ENCODE results near the gene ALG2. TPM values are rescaled to one million over a fixed set of nuclear protein-coding genes. Genes with fewer than 3 reads are reported as not detected.

ALG2 gene
- total RNA-seq, 1 donor from 2014 or later, result 35.4 TPM

GRCh38 chr9:99171225-99172123, 50.3 kb downstream of the ALG2 start:
- Histone ChIP-seq H3K9me3 (no peaks in the 10 kb centered on the region), H3K27ac (no peak overlapping the region), H3K4me3 (no peak overlapping the region), H3K27me3 (ENCODE audit: low read depth) (no peaks in the 10 kb centered on the region), H3K4me1 (no peaks in the 10 kb centered on the region), H3K36me3 (no peaks in the 10 kb centered on the region)
- intact Hi-C loops (cut with DNase I), result no loop called here
- TF ChIP-seq CTCF (IDR thresholded peaks at IDR 0.05), result no peak
- ATAC-seq (peak in 1 of 2 donors; percentile 19), DNase-seq (no peak)

GRCh38 chr9:99169982-99170761, 51.6 kb downstream of the ALG2 start:
- no peak overlapping the region for H3K27ac ChIP-seq
- DNase-seq (no peak), ATAC-seq (no peak)
- no peak for TF ChIP-seq CTCF (IDR thresholded peaks at IDR 0.05)
- H3K4me3 ChIP-seq, result no peak overlapping the region
- no peaks in the 10 kb centered on the region for H3K27me3 ChIP-seq (ENCODE audit: low read depth)
- H3K9me3 ChIP-seq, result no peaks in the 10 kb centered on the region
- no peaks in the 10 kb centered on the region for H3K36me3 ChIP-seq
- no peaks in the 10 kb centered on the region for H3K4me1 ChIP-seq
- intact Hi-C loops (cut with DNase I), result no loop called here

GRCh38 chr9:99169086-99169485, 52.7 kb downstream of the ALG2 start:
- DNase-seq (no peak), ATAC-seq (no peak)
- no peak for TF ChIP-seq CTCF (IDR thresholded peaks at IDR 0.05)
- H3K27me3 ChIP-seq (ENCODE audit: low read depth), result no peaks in the 10 kb centered on the region
- no peak overlapping the region for H3K27ac ChIP-seq
- H3K4me3 ChIP-seq, result no peak overlapping the region
- H3K9me3 ChIP-seq, result no peaks in the 10 kb centered on the region
- no peaks in the 10 kb centered on the region for H3K4me1 ChIP-seq
- no peaks in the 10 kb centered on the region for H3K36me3 ChIP-seq
- intact Hi-C loops (cut with DNase I), result no loop called here

- Histone ChIP-seq H3K36me3 (no peaks in the 10 kb centered on the region), H3K4me3 (no peak overlapping the region), H3K27ac (no peak overlapping the region), H3K4me1 (no peaks in the 10 kb centered on the region), H3K9me3 (no peaks in the 10 kb centered on the region), H3K27me3 (ENCODE audit: low read depth) (no peaks in the 10 kb centered on the region)
- no peak for DNase-seq
- ATAC-seq, result no peak
- intact Hi-C loops (cut with DNase I), result no loop called here
- no peak for TF ChIP-seq CTCF (IDR thresholded peaks at IDR 0.05)
Measured at GRCh38 chr9:99167694-99168093, 54.0 kb downstream of the ALG2 start.

GRCh38 chr9:99167119-99167518, 54.6 kb downstream of the ALG2 start:
- Histone ChIP-seq H3K27ac (no peak overlapping the region), H3K9me3 (no peaks in the 10 kb centered on the region), H3K4me3 (no peak overlapping the region), H3K4me1 (no peaks in the 10 kb centered on the region), H3K27me3 (ENCODE audit: low read depth) (no peaks in the 10 kb centered on the region), H3K36me3 (no peaks in the 10 kb centered on the region)
- intact Hi-C loops (cut with DNase I), result no loop called here
- no peak for TF ChIP-seq CTCF (IDR thresholded peaks at IDR 0.05)
- ATAC-seq (no peak), DNase-seq (no peak)

Other genes starting within 250 kb of the ALG2 start
- 78.8 TPM for gene TGFBR1, start 116.8 kb downstream of the ALG2 start, total RNA-seq
- 111 TPM for gene SEC61B, start 340 bp upstream of the ALG2 start, total RNA-seq

Measured in lower lobe of right lung (tissue), 2 donors.